K562 (cell line): ENCODE results near the gene MATR3. TPM values are rescaled to one million over a fixed set of nuclear protein-coding genes. Genes with fewer than 3 reads are reported as not detected.

Experiments
- ATAC-seq: fragments of 200-7000 bp; cut with Tn5 transposase; 3 replicates; pipeline ENCODE4 v1.9.1; 2020; ENCODE audit warnings: moderate library complexity
- BruUV-seq: library from RNA; stranded (reverse); fragments of 400-500 nt; replicated peaks from 2 replicates; lab custom pipeline; 2021; lab: Mats Ljungman, UMichigan
- CTCF ChIA-PET: fragments of 300-600 bp; formaldehyde crosslinking; extraction: SDS; loops from one replicate; lab custom pipeline; 2021; ENCODE audit warnings: low intra/inter-chr PET ratio; lab: Yijun Ruan, JAX
- POLR2A ChIA-PET: fragments of 300-600, 350-650 bp; sonication (Branson Sonifier 250); formaldehyde crosslinking; extraction: SDS; loops from one replicate; lab custom pipeline; 2021; ENCODE audit warnings: antibody characterized with exemption, inconsistent platforms; lab: Yijun Ruan, JAX
- DNase-seq, 4 experiments: peaks; one replicate each; pipeline versions ENCODE4 v3.0.0 to v3.0.0-alpha.2; 2011 to 2018; ENCODE audit warnings: low spot score in 3 of 4, mixed read lengths in 3 of 4; ENCODE audit errors: extremely low read depth in 1 of 4
- FAIRE-seq: peaks from 2 replicates; lab custom pipeline; 2011; peaks lifted over from hg19 to GRCh38; lab: Jason Lieb, UNC
- H2AFZ ChIP-seq: 2 replicates; pipeline ENCODE4 v1.6.0; 2011; ENCODE audit warnings: low read depth, low read length, control low read depth, inconsistent platforms
- H3K27ac ChIP-seq: fragments of 200-600 bp; 3 replicates; pipeline ENCODE4 v1.8.0; 2011; ENCODE audit warnings: low read depth, mild to moderate bottlenecking, control low read depth, inconsistent platforms, low read length, moderate library complexity, mixed read lengths; ENCODE audit errors: extremely low read depth
- H3K27me3 ChIP-seq, 2 experiments: fragments of 300-600 bp in 1 of 2; 2 replicates in 1 of 2; 3 replicates in 1 of 2; pipeline versions ENCODE4 v1.6.0 to v1.8.0; 2011; ENCODE audit warnings: inconsistent platforms in 2 of 2, low read length in 2 of 2, mild to moderate bottlenecking in 1 of 2, mixed read lengths in 1 of 2, moderate library complexity in 1 of 2; ENCODE audit not compliant: control insufficient read depth in 2 of 2, insufficient read depth in 2 of 2
- H3K36me3 ChIP-seq: fragments of 300-600 bp; 3 replicates; pipeline ENCODE4 v1.8.0; 2011; ENCODE audit warnings: mild to moderate bottlenecking, low read length, inconsistent platforms; ENCODE audit not compliant: control insufficient read depth, insufficient read depth
- H3K4me1 ChIP-seq, 2 experiments: fragments of 200-600 bp in 1 of 2; replicated peaks in 1 of 2; 2 replicates in 1 of 2; 3 replicates in 1 of 2; pipeline versions ENCODE4 v1.5.1 to v1.8.0; 2011; ENCODE audit warnings: inconsistent platforms in 2 of 2, low read length in 2 of 2, mild to moderate bottlenecking in 1 of 2, mixed read lengths in 1 of 2, moderate library complexity in 1 of 2; ENCODE audit not compliant: control insufficient read depth in 2 of 2, insufficient read depth in 2 of 2
- H3K4me2 ChIP-seq: 2 replicates; pipeline ENCODE4 v1.6.1; 2011; ENCODE audit warnings: low read length, control low read depth, inconsistent platforms, mixed read lengths; ENCODE audit not compliant: insufficient read depth
- H3K4me3 ChIP-seq: fragments of 200-600 bp; sonication (generic), shearing (Covaris generic); 2 replicates; pipeline ENCODE4 v1.5.1; 2016; ENCODE audit warnings: control low read depth, inconsistent platforms
- H3K79me2 ChIP-seq: fragments of 200-600 bp; 3 replicates; pipeline ENCODE4 v1.8.0; 2011; ENCODE audit warnings: low read length, inconsistent platforms; ENCODE audit not compliant: control insufficient read depth, insufficient read depth
- H3K9ac ChIP-seq, 2 experiments: 2 replicates each; pipeline versions ENCODE4 v1.6.0 to v1.6.1; 2011; ENCODE audit warnings: low read depth in 2 of 2, low read length in 2 of 2, control low read depth in 1 of 2, inconsistent platforms in 1 of 2, mild to moderate bottlenecking in 1 of 2, mixed read lengths in 1 of 2; ENCODE audit not compliant: insufficient read depth in 1 of 2
- H3K9me1 ChIP-seq: one replicate; pipeline ENCODE4 v1.6.0; 2011; ENCODE audit warnings: inconsistent platforms, mild to moderate bottlenecking, low read length, moderate library complexity; ENCODE audit not compliant: control insufficient read depth, insufficient read depth
- H3K9me3 ChIP-seq: replicated peaks from 2 replicates; pipeline ENCODE4 v1.5.1; 2011; ENCODE audit warnings: low read depth, low read length, inconsistent platforms; ENCODE audit not compliant: control insufficient read depth, insufficient read depth
- H4K20me1 ChIP-seq: replicated peaks from 2 replicates; pipeline ENCODE4 v1.6.1; 2011; ENCODE audit warnings: low read length, inconsistent platforms, mixed read lengths; ENCODE audit not compliant: control insufficient read depth, insufficient read depth
- ARID4B ChIP-seq: sonication (generic); formaldehyde crosslinking; IDR thresholded peaks from 2 replicates; pipeline ENCODE4 v1.8.0; 2022; ENCODE audit warnings: mild to moderate bottlenecking, missing genetic modification reagents
- BCOR ChIP-seq: fragments of 450-650 bp; IDR thresholded peaks from 2 replicates; pipeline ENCODE4 v1.6.1; 2016
- BRF1 ChIP-seq: IDR thresholded peaks from 3 replicates; pipeline ENCODE4 v1.6.1; 2011; ENCODE audit warnings: borderline replicate concordance, mild to moderate bottlenecking; ENCODE audit not compliant: insufficient read length; ENCODE audit errors: extremely low read depth
- ERF ChIP-seq: fragments of 450-650 bp; formaldehyde crosslinking; IDR thresholded peaks from 2 replicates; pipeline ENCODE4 v1.4.0; 2020; ENCODE audit warnings: mild to moderate bottlenecking, mixed read lengths
- FOXA3 ChIP-seq, 2 experiments: fragments of 450-650 bp in 1 of 2; sonication (generic) in 1 of 2; formaldehyde crosslinking; IDR thresholded peaks in 1 of 2; conservative IDR thresholded peaks in 1 of 2; 2 replicates each; pipeline versions ENCODE4 v1.4.0 to v1.8.0; 2020 to 2022; ENCODE audit warnings: mild to moderate bottlenecking in 2 of 2, missing genetic modification reagents in 1 of 2
- FOXK2 ChIP-seq, 2 experiments: fragments of 450-650 bp; IDR thresholded peaks in 1 of 2; conservative IDR thresholded peaks in 1 of 2; 2 replicates each; pipeline ENCODE4 v1.6.1; 2016; ENCODE audit warnings: low read depth in 2 of 2, mild to moderate bottlenecking in 1 of 2
- MCM3 ChIP-seq: fragments of 450-650 bp; IDR thresholded peaks from 2 replicates; pipeline ENCODE4 v1.6.1; 2016
- MED1 ChIP-seq: sonication (generic); formaldehyde crosslinking; IDR thresholded peaks from 2 replicates; pipeline ENCODE4 v1.8.1; 2023; ENCODE audit warnings: missing genetic modification reagents, borderline replicate concordance
- NFRKB ChIP-seq: fragments of 450-650 bp; IDR thresholded peaks from 2 replicates; pipeline ENCODE4 v1.6.1; 2016; ENCODE audit warnings: low read depth
- PRMT5 ChIP-seq: sonication (generic); formaldehyde crosslinking; IDR thresholded peaks from 2 replicates; pipeline ENCODE4 v1.5.0; 2020; ENCODE audit warnings: missing genetic modification reagents
- RCOR1 ChIP-seq, 2 experiments: IDR thresholded peaks; 2 replicates each; pipeline ENCODE4 v1.6.1; 2012; ENCODE audit warnings: low read depth in 2 of 2, low read length in 2 of 2, borderline replicate concordance in 1 of 2, improper control_type of control experiment in 1 of 2
- TGIF2 ChIP-seq: sonication (generic); formaldehyde crosslinking; IDR thresholded peaks from 2 replicates; pipeline ENCODE4 v1.8.1; 2022; ENCODE audit warnings: mild to moderate bottlenecking, missing genetic modification reagents, moderate library complexity
- ZFP36 ChIP-seq: fragments of 150-350 bp; IDR thresholded peaks from 2 replicates; pipeline ENCODE4 v1.6.1; 2018; ENCODE audit warnings: low read length, low read depth; ENCODE audit not compliant: partially characterized antibody
- ZNF384 ChIP-seq: IDR thresholded peaks from 2 replicates; pipeline ENCODE4 v1.6.1; 2012; ENCODE audit warnings: low read depth, low read length, improper control_type of control experiment
- ZNF436 ChIP-seq: fragments of 250-450, 450-650 bp; sonication (Bioruptor Pico); formaldehyde crosslinking; IDR thresholded peaks from 2 replicates; pipeline ENCODE4 v1.7.0; 2020; ENCODE audit warnings: mild to moderate bottlenecking
- WGBS: fragments of 100-300 bp; shearing (Covaris generic); methylation state at CpG from one replicate; pipeline ENCODE4 v1.1.6; 2016; ENCODE audit warnings: low coverage, mixed read lengths; ENCODE audit not compliant: insufficient coverage; ENCODE audit errors: missing lambda C conversion rate; 5-methylcytosine and 5-hydroxymethylcytosine counted together
- in situ Hi-C: fragments of 300-500 bp; cut with MboI; formaldehyde crosslinking; loops from 4 replicates; pipeline ENCODE4 v1.15.0; 2018; ENCODE audit warnings: inconsistent platforms, mixed read lengths
- intact Hi-C: fragments of 100-400 bp; cut with micrococcal nuclease; formaldehyde crosslinking; loops from 2 replicates; pipeline ENCODE4 v1.14.2; 2022
- polyA plus RNA-seq, 8 experiments: library from polyadenylated mRNA; depleted of rRNA in 4 of 8; stranded (reverse) in 5 of 8; unstranded in 3 of 8; fragments of >200 nt; fragmentation: Nextera tagmentation in 2 of 8; fragmentation: Illumina TruSeq in 1 of 8; extraction: Ambion mirVana in 2 of 8; extraction: Trizol in 1 of 8; gene quantifications; 2 replicates each; pipeline versions ENCODE4 v1.2.1 to v1.2.3, GENCODE V29; 2011 to 2014; ENCODE audit warnings: inconsistent platforms in 1 of 8, missing spikeins in 1 of 8
- total RNA-seq, 7 experiments: library from RNA; depleted of rRNA in 6 of 7; stranded (reverse); fragments of >200 nt in 6 of 7; fragmentation: Illumina TruSeq in 2 of 7; extraction: Trizol in 2 of 7; gene quantifications; 2 replicates each; pipeline versions ENCODE4 v1.2.1 to v1.2.3, GENCODE V29; 2011 to 2021; ENCODE audit warnings: low replicate concordance in 1 of 7
- TF ChIP-seq, protein P1 (sequence below): fragments of 250-450 bp; sonication (Bioruptor Pico); IDR thresholded peaks from 2 replicates; pipeline ENCODE4 v1.4.0; 2020

MATR3 gene
- total and polyA plus RNA-seq, 9 of the 15 experiments (the other 6 are each of a cell fraction or from before 2014, with no cell fraction given) = 150 to 425 (median 263) TPM

DNA sequence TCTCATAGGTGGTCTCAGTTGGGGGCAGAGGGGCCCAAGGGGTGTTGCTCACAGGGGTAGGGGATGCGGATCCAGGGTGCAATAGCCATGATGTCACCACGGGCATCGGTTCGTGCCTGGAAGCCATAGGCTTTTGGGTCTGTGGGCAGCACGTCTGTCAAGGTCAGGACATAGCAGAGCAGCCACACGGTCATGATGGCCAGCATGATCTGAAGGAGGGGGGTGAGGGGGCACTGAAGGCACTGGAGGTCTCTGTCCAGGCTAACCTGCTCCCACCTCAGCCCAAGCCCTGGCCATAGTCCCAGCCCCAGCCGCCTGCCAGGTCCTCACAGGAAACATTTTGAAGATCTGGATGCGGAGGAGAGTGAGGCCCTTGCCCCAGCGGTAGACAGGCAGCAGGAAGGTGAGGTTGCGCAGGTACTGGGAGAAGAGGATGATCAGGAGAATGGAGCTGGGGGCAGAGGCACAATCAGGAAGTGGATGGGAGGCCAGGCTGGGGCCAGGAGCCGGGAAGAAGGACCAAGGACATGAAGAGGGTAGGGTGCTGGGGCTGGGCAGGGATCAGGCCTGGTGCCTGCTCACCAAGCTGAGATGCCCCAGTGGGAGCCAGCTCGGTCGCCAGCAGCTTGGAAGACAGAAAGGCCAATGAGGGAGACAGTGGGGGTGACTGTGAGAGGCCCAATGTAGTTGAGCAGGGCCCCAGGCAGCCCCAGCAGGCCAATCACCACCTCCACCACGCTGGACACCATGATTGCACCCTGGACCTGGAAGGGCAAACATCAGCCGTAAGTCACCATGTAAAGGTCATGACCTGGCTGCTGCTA is 86.3 kb downstream of the MATR3 start:
- intact Hi-C loops (no loop called here), in situ Hi-C loops (no loop called here)
- H3K9ac ChIP-seq = peak overlapping the region in 1 of 2 experiments; percentile 68; a peak in 2 of 4 replicates
- H3K79me2 ChIP-seq = no peaks in the 10 kb centered on the region
- no peak overlapping the region for H3K4me2 ChIP-seq
- H3K9me3 ChIP-seq = no peaks in the 10 kb centered on the region
- POLR2A ChIA-PET = interaction anchor here (0.6 kb wide), 1 partner anchor 107 kb away, joined by 3 read pairs; no protein-coding TSS in a partner anchor
- H3K4me3 ChIP-seq = no peak overlapping the region
- no peaks in the 10 kb centered on the region for H4K20me1 ChIP-seq
- H3K36me3 ChIP-seq = no peaks in the 10 kb centered on the region
- DNase-seq = peak in 1 of 4 experiments; percentile 6
- CTCF ChIA-PET = no interaction called here
- no peaks in the 10 kb centered on the region for H3K9me1 ChIP-seq
- BruUV-seq = no TSS peak
- ATAC-seq = no peak
- FAIRE-seq = no peak
- no peaks in the 10 kb centered on the region for H3K27me3 ChIP-seq
- H3K4me1 ChIP-seq = peaks cover 19 to 56% of the 10 kb centered on the region in 2 experiments; a peak in 4 of 5 replicates
- no peak overlapping the region for H2AFZ ChIP-seq
- H3K27ac ChIP-seq = no peak overlapping the region
- WGBS = 70% methylated on average over 15 of the region's 15 CpGs
- TF ChIP-seq MED1 (no peak), MCM3 (no peak), PRMT5 (CRISPR knock-in tag) (no peak), FOXK2 (conservative IDR thresholded peaks at IDR 0.05 in 1 of 2, IDR thresholded peaks at IDR 0.05 in 1 of 2; ENCODE audit: low read depth in 2 of 2) (no peak), ZFP36 (peak; percentile 99), FOXA3 (CRISPR knock-in tag; conservative IDR thresholded peaks at IDR 0.05 in 1 of 2, IDR thresholded peaks at IDR 0.05 in 1 of 2) (no peak), ERF (CRISPR knock-in tag) (no peak), BRF1 (no peak), RCOR1 (IDR thresholded peaks at IDR 0.05; ENCODE audit: borderline replicate concordance in 1 of 2, low read depth in 2 of 2, low read length in 2 of 2) (0 out of 4 replicates have a peak, but pooled peaks of 1 of the 2 experiments have one; percentile 42), ZNF384 (no peak), BCOR (peak; percentile 80), TGIF2 (no peak), NFRKB (no peak), ARID4B (CRISPR knock-in tag) (no peak), ZNF436 (CRISPR knock-in tag) (peak; percentile 87)
- TF ChIP-seq, protein P1, sequence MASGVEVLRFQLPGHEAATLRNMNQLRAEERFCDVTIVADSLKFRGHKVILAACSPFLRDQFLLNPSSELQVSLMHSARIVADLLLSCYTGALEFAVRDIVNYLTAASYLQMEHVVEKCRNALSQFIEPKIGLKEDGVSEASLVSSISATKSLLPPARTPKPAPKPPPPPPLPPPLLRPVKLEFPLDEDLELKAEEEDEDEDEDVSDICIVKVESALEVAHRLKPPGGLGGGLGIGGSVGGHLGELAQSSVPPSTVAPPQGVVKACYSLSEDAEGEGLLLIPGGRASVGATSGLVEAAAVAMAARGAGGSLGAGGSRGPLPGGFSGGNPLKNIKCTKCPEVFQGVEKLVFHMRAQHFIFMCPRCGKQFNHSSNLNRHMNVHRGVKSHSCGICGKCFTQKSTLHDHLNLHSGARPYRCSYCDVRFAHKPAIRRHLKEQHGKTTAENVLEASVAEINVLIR (CRISPR knock-in tag) = no peak
